Gastroesophageal sphincter (tissue), 3 donors: ENCODE data around the gene PTPRZ1.

Experiments used
- CTCF ChIP-seq, 4 experiments: fragments of 200-600 bp in 2 of 4; fragments of 450-650 bp in 2 of 4; sonication (generic) in 1 of 4; IDR thresholded peaks; one replicate each; pipeline ENCODE4 v1.5.1; 2017 to 2019; ENCODE audit warnings: antibody characterized with exemption in 4 of 4, mild to moderate bottlenecking in 2 of 4, moderate library complexity in 2 of 4
- EP300 ChIP-seq: sonication (generic); formaldehyde crosslinking; IDR thresholded peaks from one replicate; pipeline ENCODE4 v1.6.1; 2017; ENCODE audit warnings: antibody characterized with exemption, mild to moderate bottlenecking
- POLR2A ChIP-seq, 2 donors: fragments of 450-650 bp; IDR thresholded peaks; one replicate each; pipeline ENCODE4 v1.6.1; 2017; ENCODE audit warnings: antibody characterized with exemption in 2 of 2, mild to moderate bottlenecking in 2 of 2, moderate library complexity in 1 of 2
- POLR2AphosphoS5 ChIP-seq: sonication (generic); formaldehyde crosslinking; IDR thresholded peaks from one replicate; pipeline ENCODE4 v1.6.1; 2017; ENCODE audit warnings: antibody characterized with exemption

GRCh38 chr7:121908042-121908441 is 35.1 kb downstream of the PTPRZ1 start:
- TF ChIP-seq CTCF (IDR thresholded peaks at IDR 0.05) (no peak), POLR2AphosphoS5 (no peak), POLR2A (IDR thresholded peaks at IDR 0.05) (no peak), EP300 (no peak)
